Measurements from ENCODE around the gene SPNS3.

- TF ChIP-seq POLR2A (IDR thresholded peaks at IDR 0.05; ENCODE audit: borderline replicate concordance, extremely low read depth, insufficient read depth, insufficient read length): no peak
- TF ChIP-seq, protein P1, sequence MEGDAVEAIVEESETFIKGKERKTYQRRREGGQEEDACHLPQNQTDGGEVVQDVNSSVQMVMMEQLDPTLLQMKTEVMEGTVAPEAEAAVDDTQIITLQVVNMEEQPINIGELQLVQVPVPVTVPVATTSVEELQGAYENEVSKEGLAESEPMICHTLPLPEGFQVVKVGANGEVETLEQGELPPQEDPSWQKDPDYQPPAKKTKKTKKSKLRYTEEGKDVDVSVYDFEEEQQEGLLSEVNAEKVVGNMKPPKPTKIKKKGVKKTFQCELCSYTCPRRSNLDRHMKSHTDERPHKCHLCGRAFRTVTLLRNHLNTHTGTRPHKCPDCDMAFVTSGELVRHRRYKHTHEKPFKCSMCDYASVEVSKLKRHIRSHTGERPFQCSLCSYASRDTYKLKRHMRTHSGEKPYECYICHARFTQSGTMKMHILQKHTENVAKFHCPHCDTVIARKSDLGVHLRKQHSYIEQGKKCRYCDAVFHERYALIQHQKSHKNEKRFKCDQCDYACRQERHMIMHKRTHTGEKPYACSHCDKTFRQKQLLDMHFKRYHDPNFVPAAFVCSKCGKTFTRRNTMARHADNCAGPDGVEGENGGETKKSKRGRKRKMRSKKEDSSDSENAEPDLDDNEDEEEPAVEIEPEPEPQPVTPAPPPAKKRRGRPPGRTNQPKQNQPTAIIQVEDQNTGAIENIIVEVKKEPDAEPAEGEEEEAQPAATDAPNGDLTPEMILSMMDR (IDR thresholded peaks at IDR 0.05 in 2 of 3, conservative IDR thresholded peaks at IDR 0.05 in 1 of 3; ENCODE audit: borderline replicate concordance in 1 of 3, insufficient read depth in 1 of 3, low read depth in 2 of 3, low read length in 2 of 3): no peak
Measured at GRCh38 chr17:4535667-4536258, 102.0 kb downstream of the SPNS3 start.

Data from HCT116 (cell line).